Measurements from ENCODE around the gene RPS24. TPM values are rescaled to one million over a fixed set of nuclear protein-coding genes. Genes with fewer than 3 reads are reported as not detected.
"Not testable (repeated sequence)": the region's sequence is repeated elsewhere in the genome, so short reads cannot be mapped to it uniquely, and the experiment has no call there.

The RPS24 gene
- 1,816 and 2,100 TPM in 2 replicates for total RNA-seq

GRCh38 chr10:78033637-78034470, at the start of gene RPS24:
Gene RPS24, plus strand, starts transcription at chr10:78033863. Its CDS starts 39 bp downstream, at chr10:78033902.
- peak; percentile 98 for DNase-seq (ENCODE audit: low read depth in 2 of 2)

- peak in 1 of 2 donors; percentile 55 for DNase-seq (ENCODE audit: low read depth in 2 of 2)
These were observed 48.7 kb upstream of the RPS24 start for GRCh38 chr10:77984986-77985385.

DNA sequence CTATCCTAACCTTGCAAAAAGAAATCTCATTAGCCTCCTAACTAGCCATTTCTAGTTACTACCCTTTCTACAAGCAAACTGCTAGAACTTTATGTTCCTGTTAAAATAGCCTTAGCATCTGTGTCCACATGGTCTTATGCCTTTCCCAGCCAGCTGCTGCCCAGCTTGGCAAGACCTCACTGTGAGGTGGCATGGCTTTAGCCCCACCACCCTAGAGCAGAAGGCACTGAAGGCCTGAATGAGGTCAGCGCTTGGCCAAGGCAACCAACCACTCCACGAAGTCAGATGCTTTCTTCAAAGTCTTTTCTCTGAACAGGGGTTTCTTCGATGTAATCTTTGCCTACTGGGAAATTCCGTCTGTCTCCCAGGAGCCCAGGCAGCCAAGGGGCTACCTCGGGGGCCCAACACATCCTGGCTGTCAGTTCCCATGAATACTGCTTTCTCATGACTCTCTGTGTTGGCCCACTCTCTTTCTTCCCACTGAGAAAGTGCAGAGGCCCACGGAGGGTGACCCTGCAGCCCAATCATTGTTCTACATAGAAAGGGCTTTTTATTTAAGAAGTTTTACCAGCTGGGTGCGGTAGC, 45.9 kb upstream of the RPS24 start:
- DNase-seq (ENCODE audit: low read depth in 2 of 2): no peak

- DNase-seq (ENCODE audit: low read depth in 2 of 2): no peak
These were observed 44.5 kb upstream of the RPS24 start for GRCh38 chr10:77989081-77989724.

DNA sequence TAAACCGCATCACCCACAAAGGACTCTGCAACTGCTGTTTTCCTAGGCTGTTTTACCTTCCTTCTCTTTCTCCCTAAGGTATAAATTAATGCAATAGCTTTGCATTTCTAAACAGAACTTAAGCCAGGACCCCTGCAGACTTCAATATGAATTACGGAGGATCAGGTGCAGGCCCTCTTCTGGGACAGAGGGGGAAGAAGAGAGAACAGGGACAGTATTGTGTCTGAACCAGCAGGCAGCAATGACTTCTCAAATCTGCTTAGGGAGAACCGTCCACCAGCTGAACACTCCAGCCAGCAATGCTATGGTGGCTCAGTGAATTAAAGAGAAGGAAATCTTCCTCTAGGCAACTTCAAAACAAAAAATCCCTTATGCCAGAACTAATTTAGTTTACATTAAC, 40.0 kb upstream of the RPS24 start:
- no peak for DNase-seq (ENCODE audit: low read depth in 2 of 2)

GRCh38 chr10:77998780-77999179, 34.9 kb upstream of the RPS24 start:
- DNase-seq (ENCODE audit: low read depth in 2 of 2): not testable (repeated sequence)

GRCh38 chr10:78000206-78000605, 33.5 kb upstream of the RPS24 start:
- no peak for DNase-seq (ENCODE audit: low read depth in 2 of 2)

- no peak for DNase-seq (ENCODE audit: low read depth in 2 of 2)
These were observed 32.6 kb upstream of the RPS24 start for GRCh38 chr10:78000956-78001472.

GRCh38 chr10:78002541-78003288, 30.9 kb upstream of the RPS24 start:
- DNase-seq (ENCODE audit: low read depth in 2 of 2): no peak

DNA sequence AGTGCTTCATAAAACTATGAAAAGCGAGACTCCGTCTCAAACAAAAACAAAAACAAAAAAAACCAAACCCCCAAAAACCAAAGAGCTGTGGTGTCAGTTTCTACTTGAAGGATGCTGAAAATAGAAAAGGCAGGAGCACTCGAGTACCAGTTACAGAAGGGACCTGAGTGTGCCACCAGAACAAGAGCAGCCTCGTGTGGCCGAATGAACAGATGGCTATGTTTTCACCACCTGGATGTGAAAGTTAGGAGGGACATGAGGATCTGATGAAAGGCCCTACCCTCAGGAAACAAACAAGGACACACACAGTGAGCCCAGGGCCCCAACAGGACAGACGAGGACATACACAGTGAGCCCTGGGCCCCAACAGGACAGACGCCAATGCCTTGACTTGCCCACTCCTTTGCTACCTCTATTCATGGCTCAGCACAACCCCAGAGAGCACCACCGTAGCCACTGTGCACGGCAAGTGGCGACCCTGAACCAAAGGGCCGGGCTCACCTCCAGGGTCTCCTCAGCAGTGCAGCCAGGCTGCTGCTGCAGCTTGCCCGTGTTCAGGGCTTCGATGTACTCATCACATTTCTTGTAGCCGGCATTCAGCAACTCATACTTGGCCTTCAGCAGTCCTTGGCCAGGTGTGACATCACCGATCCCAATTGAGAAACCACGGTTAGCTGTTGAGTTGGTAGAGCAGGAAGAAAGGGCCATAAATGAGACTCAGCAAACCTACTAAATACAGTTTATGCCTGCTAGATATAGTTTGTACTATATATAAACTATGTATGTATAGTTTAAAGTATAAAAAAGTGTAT, 29.2 kb upstream of the RPS24 start:
- DNase-seq (ENCODE audit: low read depth in 2 of 2): peak in 1 of 2 donors; percentile 4

GRCh38 chr10:78007172-78007571, 26.5 kb upstream of the RPS24 start:
- no peak for DNase-seq (ENCODE audit: low read depth in 2 of 2)

DNA sequence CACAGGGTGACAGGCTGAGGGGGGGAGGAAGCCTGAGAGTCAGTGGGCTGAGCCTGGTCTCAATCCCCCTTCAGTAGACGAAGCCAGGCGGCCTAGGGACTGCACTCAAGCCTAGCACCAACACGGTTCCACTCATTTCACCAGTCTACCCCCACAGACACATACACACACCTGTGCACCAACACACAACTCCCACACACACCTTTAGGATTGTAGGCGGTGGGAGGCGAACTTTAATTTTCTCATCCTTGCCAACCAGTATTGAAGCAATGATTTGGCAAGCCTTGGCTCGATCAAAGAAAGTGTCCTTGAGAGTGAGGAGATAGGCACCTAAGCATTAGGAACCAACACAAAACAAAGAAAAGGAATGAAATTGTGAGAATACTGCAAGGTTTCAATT, 24.0 kb upstream of the RPS24 start:
- DNase-seq (ENCODE audit: low read depth in 2 of 2): no peak

GRCh38 chr10:78010278-78010677, 23.4 kb upstream of the RPS24 start:
- no peak for DNase-seq (ENCODE audit: low read depth in 2 of 2)

GRCh38 chr10:78011065-78011464, 22.6 kb upstream of the RPS24 start:
- no peak for DNase-seq (ENCODE audit: low read depth in 2 of 2)

DNA sequence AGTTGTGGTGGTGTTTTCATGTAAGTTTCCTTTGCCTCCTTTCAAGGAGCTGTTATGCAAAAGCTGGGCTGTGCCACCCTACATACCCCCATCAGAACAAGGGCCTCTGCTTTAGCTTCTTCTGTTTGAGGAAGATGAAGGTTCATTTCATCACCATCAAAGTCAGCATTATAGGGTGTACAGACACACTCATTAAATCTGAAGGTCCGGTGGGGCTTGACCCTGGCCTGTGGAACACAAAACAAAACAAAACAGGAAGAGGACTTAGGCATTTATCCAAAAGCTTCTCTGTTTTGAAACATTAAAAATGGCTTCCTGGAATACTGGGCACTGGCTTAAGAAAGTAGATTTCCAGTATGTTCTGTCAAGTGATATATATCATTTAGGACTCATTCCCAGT, 20.1 kb upstream of the RPS24 start:
- no peak for DNase-seq (ENCODE audit: low read depth in 2 of 2)

- DNase-seq (ENCODE audit: low read depth in 2 of 2): no peak
These were observed 18.1 kb upstream of the RPS24 start for GRCh38 chr10:78015546-78015945.

DNA sequence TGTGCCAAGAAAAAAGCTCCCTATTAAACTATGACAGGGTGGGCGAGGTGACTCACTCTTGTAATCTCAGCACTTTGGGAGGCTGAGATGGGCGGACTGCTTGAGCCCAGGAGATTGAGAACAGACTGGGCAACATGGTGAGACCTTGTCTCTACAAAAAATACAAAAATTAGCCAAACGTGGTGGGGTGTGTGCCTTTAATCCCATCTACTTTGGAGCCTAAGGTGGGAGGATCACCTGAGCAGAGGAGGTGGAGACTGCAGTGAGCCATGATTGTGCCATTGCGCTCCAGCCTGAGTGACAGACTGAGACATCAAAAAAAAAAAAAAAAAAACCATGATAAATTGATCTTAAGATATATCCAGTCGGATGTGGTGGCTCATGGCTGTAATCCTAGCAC, 15.8 kb upstream of the RPS24 start:
- no peak for DNase-seq (ENCODE audit: low read depth in 2 of 2)

DNA sequence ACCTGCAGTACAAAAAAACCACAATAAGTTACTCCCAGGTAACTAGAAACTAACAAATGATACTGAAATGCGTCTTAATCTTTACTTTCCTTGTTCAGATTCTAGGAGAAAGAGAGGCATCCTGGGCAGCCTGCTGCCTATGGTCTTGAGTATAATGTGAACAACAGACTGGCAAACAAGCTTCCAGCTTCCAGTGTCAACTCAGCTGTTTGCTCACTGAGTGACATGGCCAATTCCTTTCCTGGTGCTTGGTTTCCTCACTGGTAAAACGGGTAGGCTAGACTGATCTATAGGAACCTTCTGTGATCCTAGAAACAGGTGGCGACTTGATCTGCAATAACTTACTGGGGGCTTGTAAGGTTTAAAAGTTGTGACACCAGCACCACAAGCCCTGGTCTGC, 14.4 kb upstream of the RPS24 start:
- no peak for DNase-seq (ENCODE audit: low read depth in 2 of 2)

DNA sequence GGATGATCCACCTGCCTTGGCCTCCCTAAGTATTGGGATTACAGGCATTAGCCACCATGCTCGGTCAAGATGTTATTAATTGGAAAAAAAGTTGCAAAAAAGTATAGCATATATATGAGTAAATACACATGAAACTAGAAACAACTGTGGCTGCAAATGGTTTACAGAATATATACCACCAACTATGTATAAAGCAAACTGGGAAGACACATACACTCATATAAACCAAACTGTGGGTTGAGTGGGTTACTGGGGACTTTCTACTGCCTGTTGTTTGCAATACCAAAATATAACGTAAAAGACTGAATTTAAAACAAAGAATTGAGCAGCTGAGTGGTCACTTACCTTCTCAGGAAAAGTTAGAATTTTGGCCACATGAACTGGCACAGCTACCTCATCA, 12.5 kb upstream of the RPS24 start:
- no peak for DNase-seq (ENCODE audit: low read depth in 2 of 2)

GRCh38 chr10:78023741-78024140, 9.9 kb upstream of the RPS24 start:
- DNase-seq (ENCODE audit: low read depth in 2 of 2): no peak
